ENCODE measurements around the gene SLC6A1. TPM values are rescaled to one million over a fixed set of nuclear protein-coding genes. Genes with fewer than 3 reads are reported as not detected.

Gene SLC6A1
- total RNA-seq, 1 experiment from 2014 or later: not detected

DNA sequence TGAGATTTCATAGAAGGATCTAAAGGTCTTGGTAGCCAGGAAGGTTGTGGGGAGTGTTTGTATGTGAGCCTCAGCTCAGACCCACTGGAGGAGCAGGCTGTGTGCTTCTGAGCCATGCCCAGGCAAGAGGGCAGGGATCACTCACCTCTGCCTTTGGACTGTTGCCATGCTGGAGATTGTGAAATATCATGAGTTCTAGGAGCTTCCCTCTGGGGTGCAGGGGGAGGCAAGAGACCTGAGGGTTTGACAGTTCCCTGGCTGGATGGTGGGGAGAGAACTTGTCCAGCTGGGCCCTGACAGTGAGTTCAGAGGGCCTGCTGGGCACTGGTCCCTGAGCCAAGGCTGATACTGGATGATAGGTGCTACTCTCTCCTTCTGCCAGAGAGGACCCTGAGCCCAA lies 6.0 kb downstream of the SLC6A1 start:
- POLR2A ChIA-PET: no interaction called here
- H3K4me2 ChIP-seq (ENCODE audit: low read length): no peak overlapping the region
- H3K4me3 ChIP-seq (replicated peaks in 1 of 2; ENCODE audit: low read depth in 1 of 2, low read length in 2 of 2): no peak overlapping the region
- DNase-seq (ENCODE audit: low read depth, low spot score): no peak
- H3K27me3 ChIP-seq (ENCODE audit: insufficient read depth, low read length): peaks cover 46% of the 10 kb centered on the region; the same call in 1 of the 2 replicates
- no peak overlapping the region for H3K27ac ChIP-seq (ENCODE audit: low read depth, low read length)
- intact Hi-C loops (cut with micrococcal nuclease): no loop called here
- CTCF ChIA-PET: no interaction called here
- ATAC-seq: no peak
- H3K9ac ChIP-seq (ENCODE audit: low read length): no peak overlapping the region
- H2AFZ ChIP-seq (ENCODE audit: low read depth, low read length, poor library complexity, severe bottlenecking): no peak overlapping the region
- no TSS peak for BruUV-seq (replicated peaks)
- 0 out of 4 replicates have a peak, but pooled peaks cover 0 to 4% of the 10 kb centered on the region in 2 experiments for H3K4me1 ChIP-seq (ENCODE audit: control insufficient read depth in 1 of 2, insufficient read depth in 2 of 2, low read length in 2 of 2)
- RAD21 ChIA-PET (ENCODE audit: low non-redundant PET in 1 of 2, low total read pairs in 2 of 2, uncharacterized antibody in 2 of 2, unreplicated experiment in 2 of 2): no interaction called here
- TF ChIP-seq POLR2AphosphoS5 (IDR thresholded peaks at IDR 0.05; ENCODE audit: low read depth, low read length): no peak
- TF ChIP-seq CEBPB (IDR thresholded peaks at IDR 0.05; ENCODE audit: low read depth): no peak
- TF ChIP-seq ELF1 (IDR thresholded peaks at IDR 0.05; ENCODE audit: borderline replicate concordance, low read depth): no peak
- TF ChIP-seq TCF7L2 (IDR thresholded peaks at IDR 0.05; ENCODE audit: borderline replicate concordance, extremely low read depth, insufficient read depth, insufficient read length): no peak
- TF ChIP-seq SRF (IDR thresholded peaks at IDR 0.05; ENCODE audit: low read depth): no peak
- no peak for TF ChIP-seq EGR1 (IDR thresholded peaks at IDR 0.05; ENCODE audit: low read depth)
- TF ChIP-seq ZBTB33 (IDR thresholded peaks at IDR 0.05; ENCODE audit: extremely low read depth, insufficient replicate concordance, low read length): no peak
- TF ChIP-seq EZH2phosphoT487 (IDR thresholded peaks at IDR 0.05; ENCODE audit: borderline replicate concordance): no peak
- TF ChIP-seq, protein P1, sequence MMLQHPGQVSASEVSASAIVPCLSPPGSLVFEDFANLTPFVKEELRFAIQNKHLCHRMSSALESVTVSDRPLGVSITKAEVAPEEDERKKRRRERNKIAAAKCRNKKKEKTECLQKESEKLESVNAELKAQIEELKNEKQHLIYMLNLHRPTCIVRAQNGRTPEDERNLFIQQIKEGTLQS (IDR thresholded peaks at IDR 0.05): no peak
- TF ChIP-seq EZH2 (IDR thresholded peaks at IDR 0.05): no peak
- TF ChIP-seq YY1 (IDR thresholded peaks at IDR 0.05; ENCODE audit: extremely low read depth, insufficient replicate concordance, low read depth, low read length): no peak
- no peak for TF ChIP-seq ZFX (IDR thresholded peaks at IDR 0.05)
- no peaks in the 10 kb centered on the region for H3K36me3 ChIP-seq (ENCODE audit: control insufficient read depth in 1 of 2, insufficient read depth in 2 of 2, low read length in 2 of 2)
- H3K9me3 ChIP-seq (ENCODE audit: control insufficient read depth in 1 of 2, insufficient read depth in 1 of 2, low read depth in 1 of 2, low read length in 2 of 2): no peaks in the 10 kb centered on the region
- H3K9me2 ChIP-seq (ENCODE audit: insufficient read depth): no peaks in the 10 kb centered on the region
- H3K79me2 ChIP-seq (ENCODE audit: insufficient read depth, low read length): no peaks in the 10 kb centered on the region
- no peaks in the 10 kb centered on the region for H4K20me1 ChIP-seq (ENCODE audit: insufficient read depth)

All from HCT116 (cell line).